GM23338 (cell line): ENCODE data around the gene AP5Z1. TPM values are rescaled to one million over a fixed set of nuclear protein-coding genes. Genes with fewer than 3 reads are reported as not detected.

Source experiments
- ATAC-seq: fragments of 200-7000 bp; cut with Tn5 transposase; 3 replicates; pipeline ENCODE4 v1.9.1; 2020
- DNase-seq: peaks from one replicate; pipeline ENCODE4 v3.0.0-alpha.2; 2015; ENCODE audit warnings: low spot score
- H2AFZ ChIP-seq: fragments of 200-600 bp; sonication (generic); 2 replicates; pipeline ENCODE4 v1.8.0; 2016; ENCODE audit warnings: antibody characterized with exemption, mild to moderate bottlenecking, moderate library complexity
- H3F3A ChIP-seq: fragments of 200-600 bp; sonication (generic); replicated peaks from 2 replicates; pipeline ENCODE4 v1.8.0; 2017; ENCODE audit warnings: antibody characterized with exemption, mixed run types, low read depth
- H3K27ac ChIP-seq: fragments of 200-600 bp; sonication (generic); 2 replicates; pipeline ENCODE4 v1.6.1; 2016; ENCODE audit warnings: low read depth
- H3K27me3 ChIP-seq: fragments of 200-600 bp; sonication (generic); 2 replicates; pipeline ENCODE4 v1.8.0; 2016; ENCODE audit warnings: mild to moderate bottlenecking, mixed run types, moderate library complexity; ENCODE audit not compliant: insufficient read depth
- H3K36me3 ChIP-seq: fragments of 200-600 bp; sonication (generic); 2 replicates; pipeline ENCODE4 v1.8.0; 2016; ENCODE audit warnings: mild to moderate bottlenecking; ENCODE audit not compliant: insufficient read depth
- H3K4me1 ChIP-seq: fragments of 200-600 bp; sonication (generic); 2 replicates; pipeline ENCODE4 v1.8.0; 2016; ENCODE audit warnings: mild to moderate bottlenecking, moderate library complexity; ENCODE audit not compliant: insufficient read depth
- H3K4me2 ChIP-seq: fragments of 200-600 bp; sonication (generic); 2 replicates; pipeline ENCODE4 v1.7.1; 2017; ENCODE audit warnings: mixed run types
- H3K4me3 ChIP-seq: fragments of 200-600 bp; sonication (generic); 2 replicates; pipeline ENCODE4 v1.6.1; 2016; ENCODE audit warnings: mixed run types
- H3K79me2 ChIP-seq: fragments of 200-600 bp; sonication (generic); replicated peaks from 2 replicates; pipeline ENCODE4 v1.8.0; 2017; ENCODE audit warnings: mild to moderate bottlenecking; ENCODE audit not compliant: insufficient read depth
- H3K9me2 ChIP-seq: fragments of 200-600 bp; sonication (generic); 2 replicates; pipeline ENCODE4 v1.8.0; 2017; ENCODE audit not compliant: insufficient read depth
- H4K20me1 ChIP-seq: fragments of 200-600 bp; sonication (generic); replicated peaks from 2 replicates; pipeline ENCODE4 v1.8.0; 2017; ENCODE audit warnings: mild to moderate bottlenecking; ENCODE audit not compliant: insufficient read depth
- H3K27ac Mint-ChIP-seq: 2 replicates; pipeline ENCODE4 v1.8.0; 2020; ENCODE audit warnings: inconsistent platforms, mild to moderate bottlenecking, moderate library complexity, mixed read lengths
- H3K27me3 Mint-ChIP-seq: 3 replicates; pipeline ENCODE4 v1.8.0; 2022; ENCODE audit warnings: low read depth, mild to moderate bottlenecking, moderate library complexity, mixed read lengths, inconsistent platforms; ENCODE audit not compliant: insufficient read depth, poor library complexity
- H3K36me3 Mint-ChIP-seq: 3 replicates; pipeline ENCODE4 v1.8.0; 2021; ENCODE audit warnings: low read depth, mild to moderate bottlenecking, inconsistent platforms, moderate library complexity, mixed read lengths
- H3K4me1 Mint-ChIP-seq: 3 replicates; pipeline ENCODE4 v1.8.0; 2020; ENCODE audit warnings: mild to moderate bottlenecking, inconsistent platforms, mixed read lengths
- H3K4me3 Mint-ChIP-seq: 3 replicates; pipeline ENCODE4 v1.8.0; 2021; ENCODE audit warnings: moderate library complexity, mild to moderate bottlenecking, inconsistent platforms, mixed read lengths
- H3K9me3 Mint-ChIP-seq: 3 replicates; pipeline ENCODE4 v1.8.0; 2020; ENCODE audit warnings: moderate library complexity, mild to moderate bottlenecking, inconsistent platforms, mixed read lengths
- ETS1 ChIP-seq: IDR thresholded peaks from 2 replicates; pipeline ENCODE4 v1.6.1; 2016; ENCODE audit warnings: antibody characterized with exemption
- EZH2 ChIP-seq: fragments of 200-600 bp; sonication (generic); IDR thresholded peaks from one replicate; pipeline ENCODE4 v1.8.0; 2017; ENCODE audit warnings: antibody characterized with exemption, mild to moderate bottlenecking, low read depth; ENCODE audit not compliant: unreplicated experiment
- EZH2phosphoT487 ChIP-seq: fragments of 200-600 bp; sonication (generic); IDR thresholded peaks from one replicate; pipeline ENCODE4 v1.8.1; 2018; ENCODE audit warnings: antibody characterized with exemption; ENCODE audit not compliant: unreplicated experiment
- JUNB ChIP-seq: IDR thresholded peaks from one replicate; pipeline ENCODE4 v1.6.1; 2016; ENCODE audit warnings: antibody characterized with exemption; ENCODE audit not compliant: unreplicated experiment
- POLR2AphosphoS5 ChIP-seq: IDR thresholded peaks from 2 replicates; pipeline ENCODE4 v1.6.1; 2016; ENCODE audit warnings: antibody characterized with exemption, low read depth
- REST ChIP-seq: IDR thresholded peaks from one replicate; pipeline ENCODE4 v1.6.1; 2018; ENCODE audit warnings: antibody characterized with exemption; ENCODE audit not compliant: unreplicated experiment
- ZNF331 ChIP-seq: fragments of 250-450 bp; sonication (Bioruptor Pico); IDR thresholded peaks from 2 replicates; pipeline ENCODE4 v1.5.0; 2020; ENCODE audit warnings: low read depth, mild to moderate bottlenecking, moderate library complexity
- polyA plus RNA-seq: library from polyadenylated mRNA; unstranded; fragments of >200 nt; fragmentation: Nextera tagmentation; extraction: Ambion mirVana; gene quantifications from 2 replicates; pipeline ENCODE4 v1.2.1, GENCODE V29; 2016
- total RNA-seq: library from RNA; depleted of rRNA; stranded (reverse); fragments of >200 nt; shearing (Covaris generic); gene quantifications from 2 replicates; pipeline ENCODE4 v1.2.3, GENCODE V29; 2014
- TF ChIP-seq, protein P1 (sequence below), 2 experiments: fragments of 200-600 bp in 1 of 2; sonication (generic) in 1 of 2; conservative IDR thresholded peaks; 2 replicates each; pipeline versions ENCODE4 v1.5.1 to v1.6.1; 2016 to 2017; ENCODE audit warnings: antibody characterized with exemption in 2 of 2, low read depth in 2 of 2, mild to moderate bottlenecking in 2 of 2, moderate library complexity in 1 of 2

Gene AP5Z1
- total and polyA plus RNA-seq, 2 experiments from 2014 or later, result 16.3 to 31.2 TPM

GRCh38 chr7:4836206-4836661, 60.8 kb downstream of the AP5Z1 start (continued):
- TF ChIP-seq REST (no peak), EZH2 (no peak)

GRCh38 chr7:4837041-4837802, 61.8 kb downstream of the AP5Z1 start:
- no peak overlapping the region for H3K27ac ChIP-seq
- no peak for ATAC-seq
- H3K4me2 ChIP-seq, result no peak overlapping the region
- H4K20me1 ChIP-seq, result no peaks in the 10 kb centered on the region
- no peaks in the 10 kb centered on the region for H3F3A ChIP-seq
- peak overlapping the region; percentile 72; the same call in 1 of the 2 replicates for H3K27ac Mint-ChIP-seq
- H3K4me1 Mint-ChIP-seq, result peaks cover 6% of the 10 kb centered on the region
- H3K27me3 Mint-ChIP-seq, result peaks cover 9% of the 10 kb centered on the region
- H3K4me3 ChIP-seq, result no peak overlapping the region
- no peaks in the 10 kb centered on the region for H3K4me1 ChIP-seq
- no peak for DNase-seq
- H3K27me3 ChIP-seq, result no peaks in the 10 kb centered on the region
- H3K4me3 Mint-ChIP-seq, result no peak overlapping the region
- TF ChIP-seq POLR2AphosphoS5 (no peak), ETS1 (no peak), JUNB (no peak), EZH2 (no peak), EZH2phosphoT487 (no peak), ZNF331 (CRISPR knock-in tag) (no peak)
- TF ChIP-seq, protein P1, sequence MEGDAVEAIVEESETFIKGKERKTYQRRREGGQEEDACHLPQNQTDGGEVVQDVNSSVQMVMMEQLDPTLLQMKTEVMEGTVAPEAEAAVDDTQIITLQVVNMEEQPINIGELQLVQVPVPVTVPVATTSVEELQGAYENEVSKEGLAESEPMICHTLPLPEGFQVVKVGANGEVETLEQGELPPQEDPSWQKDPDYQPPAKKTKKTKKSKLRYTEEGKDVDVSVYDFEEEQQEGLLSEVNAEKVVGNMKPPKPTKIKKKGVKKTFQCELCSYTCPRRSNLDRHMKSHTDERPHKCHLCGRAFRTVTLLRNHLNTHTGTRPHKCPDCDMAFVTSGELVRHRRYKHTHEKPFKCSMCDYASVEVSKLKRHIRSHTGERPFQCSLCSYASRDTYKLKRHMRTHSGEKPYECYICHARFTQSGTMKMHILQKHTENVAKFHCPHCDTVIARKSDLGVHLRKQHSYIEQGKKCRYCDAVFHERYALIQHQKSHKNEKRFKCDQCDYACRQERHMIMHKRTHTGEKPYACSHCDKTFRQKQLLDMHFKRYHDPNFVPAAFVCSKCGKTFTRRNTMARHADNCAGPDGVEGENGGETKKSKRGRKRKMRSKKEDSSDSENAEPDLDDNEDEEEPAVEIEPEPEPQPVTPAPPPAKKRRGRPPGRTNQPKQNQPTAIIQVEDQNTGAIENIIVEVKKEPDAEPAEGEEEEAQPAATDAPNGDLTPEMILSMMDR (conservative IDR thresholded peaks at IDR 0.05; ENCODE audit: low read depth in 2 of 2), result no peak
- H3K79me2 ChIP-seq, result no peaks in the 10 kb centered on the region
- H3K36me3 ChIP-seq, result no peaks in the 10 kb centered on the region
- H3K9me2 ChIP-seq, result no peaks in the 10 kb centered on the region
- H2AFZ ChIP-seq, result no peak overlapping the region
- no peaks in the 10 kb centered on the region for H3K36me3 Mint-ChIP-seq
- H3K9me3 Mint-ChIP-seq, result no peaks in the 10 kb centered on the region
